GM19324 (cell line): ENCODE measurements around the gene C2CD2.

Experiments
- ATAC-seq: cut with Tn5 transposase; IDR thresholded peaks from one replicate; pipeline ENCODE4 v1.9.1; 2021; ENCODE audit warnings: mild to moderate bottlenecking, moderate library complexity; ENCODE audit not compliant: unreplicated experiment, low FRiP score

Gene C2CD2

DNA sequence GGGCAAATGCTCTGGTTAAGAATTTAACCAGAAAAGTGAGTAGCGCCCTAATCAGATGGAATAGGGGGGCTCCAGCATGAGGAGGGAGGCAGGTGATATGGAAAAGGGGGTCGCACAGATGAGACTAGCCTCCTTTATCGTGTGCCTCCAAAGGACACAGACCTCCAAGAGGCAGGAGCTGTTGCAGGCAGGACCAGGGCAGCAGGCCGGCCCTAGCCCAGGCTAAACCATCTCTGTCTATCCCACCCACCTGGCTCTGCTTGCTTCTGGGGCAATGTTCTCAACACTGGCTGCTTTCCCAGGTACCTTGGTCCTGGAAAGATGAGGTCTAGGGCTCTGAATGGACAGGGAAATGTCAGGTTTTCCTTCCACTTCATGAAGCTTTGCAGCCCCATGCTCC is 36.3 kb downstream of the C2CD2 start:
- ATAC-seq: no peak

DNA sequence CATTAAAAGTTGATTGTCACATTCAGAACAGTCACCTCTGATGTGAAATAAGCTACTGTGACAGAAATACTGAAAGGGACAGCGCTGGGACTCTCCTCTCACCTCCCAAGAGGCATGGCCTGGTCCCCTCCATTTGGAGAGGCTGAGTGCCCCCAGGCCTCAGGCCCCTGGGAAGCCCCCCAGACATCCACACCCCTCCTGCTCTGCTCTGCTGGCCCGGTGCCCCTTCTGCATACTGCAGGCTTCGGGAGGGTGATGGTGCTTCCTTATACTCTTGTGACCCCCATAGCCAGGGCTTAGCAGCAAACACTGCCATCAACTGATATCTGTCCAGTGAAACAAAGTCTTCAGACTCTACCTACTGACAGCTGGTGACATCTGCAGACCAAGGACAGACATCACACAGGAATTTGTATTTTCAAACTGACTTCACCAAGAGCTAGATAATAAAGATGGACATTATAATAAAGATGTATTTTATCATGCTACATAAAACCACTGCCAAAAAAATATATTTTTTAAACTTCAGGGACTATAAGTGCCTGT is 36.9 kb downstream of the C2CD2 start:
- ATAC-seq: no peak

DNA sequence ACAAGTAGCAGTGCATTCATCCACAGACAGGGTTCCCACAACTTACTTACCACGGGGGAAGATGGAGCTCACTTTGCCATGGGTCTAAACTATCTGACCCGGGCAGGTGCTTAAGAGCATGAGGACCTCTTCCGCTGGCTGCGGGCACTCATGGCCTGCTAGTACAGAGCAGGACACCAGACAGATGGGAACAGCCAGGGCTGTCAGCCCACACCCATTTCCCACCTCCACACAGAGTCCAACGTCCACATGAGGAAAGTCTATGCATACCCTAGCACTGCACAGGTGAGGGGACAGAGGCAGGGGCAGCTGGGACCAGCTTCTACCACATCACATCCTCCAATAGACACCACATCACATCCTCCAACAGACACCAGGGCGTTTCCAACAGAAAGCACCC is 38.9 kb downstream of the C2CD2 start:
- no peak for ATAC-seq

DNA sequence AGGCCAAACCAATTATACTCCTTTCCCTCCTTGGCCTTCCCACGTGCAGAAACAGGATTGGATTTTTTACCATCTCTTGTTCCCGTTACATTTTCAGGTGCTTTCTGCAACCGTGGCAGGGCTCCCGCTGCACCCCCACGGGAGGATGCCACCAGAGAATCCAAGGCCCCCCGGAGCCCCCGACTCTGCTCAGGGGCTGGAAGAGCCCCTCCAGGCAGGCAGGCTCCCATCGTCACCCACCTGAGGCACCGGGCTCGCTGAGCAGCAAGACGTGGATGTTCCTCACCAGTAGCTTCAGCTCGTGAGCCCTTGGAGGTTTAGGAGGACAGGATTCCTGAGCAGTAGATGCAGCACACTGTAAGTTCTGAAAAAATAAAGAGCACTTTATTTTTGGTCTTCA is 39.5 kb downstream of the C2CD2 start:
- no peak for ATAC-seq

- ATAC-seq: no peak
Measured at GRCh38 chr21:41913230-41913629, 40.6 kb downstream of the C2CD2 start.

- ATAC-seq: no peak
Measured at GRCh38 chr21:41908829-41909228, 45.0 kb downstream of the C2CD2 start.

GRCh38 chr21:41907496-41908258 is 46.1 kb downstream of the C2CD2 start:
- no peak for ATAC-seq

DNA sequence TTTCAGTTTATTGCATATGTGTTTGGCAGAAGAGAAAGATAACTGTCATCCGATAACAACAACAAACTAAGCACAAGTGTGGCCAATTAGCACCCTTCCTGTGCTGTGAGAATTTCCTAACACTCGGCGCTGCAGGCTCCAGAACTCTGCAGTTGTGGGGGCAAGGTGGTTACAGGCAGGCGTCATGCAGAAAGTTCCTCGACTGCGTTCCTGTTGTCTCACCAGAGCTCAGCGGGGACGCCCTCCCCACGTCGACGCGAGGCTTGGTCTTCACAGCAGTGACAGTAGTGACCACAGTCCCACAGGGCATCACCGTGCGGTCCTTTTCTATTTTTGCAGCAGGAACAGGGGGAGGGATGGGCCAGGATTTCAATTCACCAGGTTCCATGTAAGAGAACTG is 47.0 kb downstream of the C2CD2 start:
- no peak for ATAC-seq

- ATAC-seq: no peak
Measured at GRCh38 chr21:41903559-41904351, 50.1 kb downstream of the C2CD2 start.

- ATAC-seq: no peak
Measured at GRCh38 chr21:41902946-41903345, 50.9 kb downstream of the C2CD2 start.

DNA sequence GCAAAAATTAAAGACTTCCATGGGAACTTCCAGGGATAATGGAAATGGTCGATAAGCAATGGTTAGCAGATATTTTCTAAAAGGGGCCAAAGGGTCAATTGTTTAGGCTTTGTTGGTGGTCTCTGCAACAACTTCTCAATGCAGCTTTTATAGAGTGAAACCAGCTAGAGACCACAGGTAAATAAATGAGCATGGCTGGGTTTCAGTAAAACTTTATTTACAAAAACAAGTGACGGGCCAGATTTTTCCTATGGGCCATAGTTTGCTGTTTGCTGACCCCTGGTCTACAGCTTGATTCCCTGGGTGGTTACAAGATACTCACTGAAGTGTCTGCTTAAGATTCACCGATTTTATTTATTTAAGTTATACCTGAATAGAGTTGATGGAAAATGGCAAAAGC is 52.0 kb downstream of the C2CD2 start:
- ATAC-seq: no peak

GRCh38 chr21:41901099-41901498 is 52.7 kb downstream of the C2CD2 start:
- ATAC-seq: no peak

DNA sequence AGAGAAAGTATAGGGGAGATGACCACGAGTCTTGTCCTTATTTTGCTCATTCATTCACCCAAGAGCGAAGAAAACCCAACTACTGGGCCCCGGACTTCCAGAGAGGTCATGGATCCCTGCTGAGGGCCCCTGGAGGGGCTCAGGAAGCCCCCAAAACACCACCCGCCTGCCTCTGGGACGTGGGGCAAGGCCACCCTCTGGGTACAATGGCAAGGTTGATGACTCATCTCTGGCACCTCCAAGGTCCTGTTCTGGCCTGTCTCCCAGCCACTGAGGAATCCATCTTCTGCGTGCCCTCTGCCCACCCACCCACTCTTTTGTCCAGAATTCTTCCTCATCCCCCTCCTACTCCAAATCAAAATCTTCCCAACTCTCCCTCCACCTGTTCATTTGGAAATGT is 53.4 kb downstream of the C2CD2 start:
- no peak for ATAC-seq

GRCh38 chr21:41899426-41900202 is 54.2 kb downstream of the C2CD2 start:
- ATAC-seq: no peak

DNA sequence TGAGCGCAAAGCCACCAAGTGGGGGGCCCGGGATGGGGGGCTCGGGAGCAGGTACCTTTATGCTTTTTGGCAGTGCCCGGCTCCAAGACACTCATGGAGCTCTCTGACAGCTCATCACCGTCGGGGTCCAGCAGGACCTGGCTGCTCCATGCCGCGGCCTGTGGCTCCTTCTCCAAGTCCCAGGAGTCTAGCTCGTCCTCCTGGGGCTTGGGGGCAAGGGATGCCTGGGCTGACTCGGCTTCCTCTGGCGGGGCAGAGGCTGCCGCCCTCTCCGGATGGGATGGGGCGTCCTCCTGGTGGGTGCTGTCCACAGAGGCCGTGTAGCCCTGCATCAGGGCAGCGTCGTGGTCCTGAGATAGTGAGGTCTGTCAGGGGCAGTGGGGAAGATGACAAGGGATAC is 54.8 kb downstream of the C2CD2 start:
- no peak for ATAC-seq

DNA sequence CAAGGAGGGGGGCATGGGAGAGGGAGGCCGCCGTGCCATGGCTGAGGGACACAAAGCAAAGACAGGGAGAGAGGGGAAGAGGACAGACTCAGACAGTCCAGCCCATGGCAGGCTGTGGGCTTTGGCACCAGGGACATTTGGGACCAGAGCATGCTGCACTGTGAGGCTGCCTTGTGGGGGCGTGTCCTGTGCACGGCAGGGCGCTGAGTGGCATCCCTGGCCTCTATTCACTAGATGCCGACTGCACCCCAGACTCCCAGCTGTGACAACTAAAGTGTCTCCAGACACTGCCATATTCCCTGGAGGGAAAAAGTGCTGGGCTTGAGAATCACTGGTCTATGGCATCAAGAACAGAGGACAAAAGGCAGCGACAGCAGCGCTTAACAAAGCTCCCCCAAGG is 56.1 kb downstream of the C2CD2 start:
- ATAC-seq: no peak

DNA sequence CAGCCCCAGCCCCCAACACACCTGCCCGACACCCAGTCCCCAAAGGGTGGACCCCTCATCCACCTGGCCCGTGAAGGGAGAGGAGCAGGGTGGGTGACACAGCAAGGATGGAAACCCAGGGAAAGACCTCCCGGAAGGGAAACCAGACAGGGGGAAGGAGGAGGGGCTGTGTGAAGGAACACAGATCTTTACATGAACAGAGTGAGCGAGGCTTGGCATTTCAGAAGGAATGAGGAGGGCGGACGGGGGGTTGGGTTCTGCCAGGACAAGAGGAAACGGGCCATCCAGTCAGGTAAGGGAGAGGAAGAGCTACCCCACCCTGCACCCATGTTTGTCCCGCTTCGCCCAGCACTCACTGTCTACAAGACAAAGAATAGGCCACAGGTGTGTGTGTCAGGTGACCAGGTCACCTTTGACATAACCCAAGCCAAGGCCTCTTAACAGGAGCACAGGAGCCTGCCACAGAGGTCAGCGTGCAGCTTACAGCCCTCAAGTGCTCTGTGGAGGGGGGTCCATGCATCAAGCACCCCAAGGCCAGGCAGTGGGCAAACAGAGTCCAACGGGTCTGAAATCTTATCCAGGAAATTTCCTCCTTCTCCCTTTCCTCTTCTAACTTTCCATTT is 56.7 kb downstream of the C2CD2 start:
- ATAC-seq: no peak

GRCh38 chr21:41895643-41896493 is 58.0 kb downstream of the C2CD2 start:
- ATAC-seq: no peak

GRCh38 chr21:41894922-41895557 is 58.8 kb downstream of the C2CD2 start:
- no peak for ATAC-seq
